ENCODE data around the gene MEP1B.

DNA sequence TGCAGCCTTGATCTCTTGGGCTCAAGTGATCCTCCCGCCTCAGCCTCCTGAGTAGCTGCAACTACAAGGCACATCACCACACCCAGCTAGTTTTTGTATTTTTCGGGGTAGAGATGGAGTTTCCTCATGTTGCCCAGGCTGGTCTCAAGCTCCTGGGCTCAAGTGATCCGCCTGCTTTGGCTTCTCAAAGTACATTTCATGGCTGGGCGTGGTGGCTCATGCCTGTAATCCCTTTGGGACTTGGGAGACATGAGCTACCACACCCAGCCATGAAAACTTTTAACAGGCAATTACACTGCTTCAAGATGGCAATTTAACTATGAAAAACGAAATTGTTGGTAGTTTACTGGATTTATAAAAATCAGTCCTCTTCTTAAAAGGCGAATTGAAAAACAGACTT is 69.7 kb downstream of the MEP1B start:
- TF ChIP-seq, protein P1, sequence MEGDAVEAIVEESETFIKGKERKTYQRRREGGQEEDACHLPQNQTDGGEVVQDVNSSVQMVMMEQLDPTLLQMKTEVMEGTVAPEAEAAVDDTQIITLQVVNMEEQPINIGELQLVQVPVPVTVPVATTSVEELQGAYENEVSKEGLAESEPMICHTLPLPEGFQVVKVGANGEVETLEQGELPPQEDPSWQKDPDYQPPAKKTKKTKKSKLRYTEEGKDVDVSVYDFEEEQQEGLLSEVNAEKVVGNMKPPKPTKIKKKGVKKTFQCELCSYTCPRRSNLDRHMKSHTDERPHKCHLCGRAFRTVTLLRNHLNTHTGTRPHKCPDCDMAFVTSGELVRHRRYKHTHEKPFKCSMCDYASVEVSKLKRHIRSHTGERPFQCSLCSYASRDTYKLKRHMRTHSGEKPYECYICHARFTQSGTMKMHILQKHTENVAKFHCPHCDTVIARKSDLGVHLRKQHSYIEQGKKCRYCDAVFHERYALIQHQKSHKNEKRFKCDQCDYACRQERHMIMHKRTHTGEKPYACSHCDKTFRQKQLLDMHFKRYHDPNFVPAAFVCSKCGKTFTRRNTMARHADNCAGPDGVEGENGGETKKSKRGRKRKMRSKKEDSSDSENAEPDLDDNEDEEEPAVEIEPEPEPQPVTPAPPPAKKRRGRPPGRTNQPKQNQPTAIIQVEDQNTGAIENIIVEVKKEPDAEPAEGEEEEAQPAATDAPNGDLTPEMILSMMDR (IDR thresholded peaks at IDR 0.05) = no peak
- no peak for TF ChIP-seq EP300 (IDR thresholded peaks at IDR 0.05; ENCODE audit: low read depth)
- TF ChIP-seq POLR2AphosphoS5 (IDR thresholded peaks at IDR 0.05) = peak in 1 of 3 donors; percentile 31
